ENCODE measurements around the gene SEC61A2. TPM values are rescaled to one million over a fixed set of nuclear protein-coding genes. Genes with fewer than 3 reads are reported as not detected.
A peak's percentile ranks its signal among the peaks of the same experiment; 100 is the strongest.

SEC61A2 gene
- 1 to 10 TPM; 4.8 to 5.5 TPM for total RNA-seq
- 10 to 100 TPM; 14.1 to 19.9 (median 15.9) TPM for polyA plus RNA-seq (ENCODE audit: insufficient read length in 6 of 6)
- long read RNA-seq, donor 1, partial matches to known transcripts: 40 of 87 reads
- long read RNA-seq, donor 1, other reads (novel, unspliced or antisense): 46 of 87 reads
- long read RNA-seq, donor 2, partial matches to known transcripts: 49 of 66 reads
- long read RNA-seq, donor 2, other reads (novel, unspliced or antisense): 15 of 66 reads
- long read RNA-seq, donor 3, partial matches to known transcripts: 39 of 89 reads
- long read RNA-seq, donor 3, other reads (novel, unspliced or antisense): 50 of 89 reads
- long read RNA-seq, donor 4, partial matches to known transcripts: 1 of 1 reads
- long read RNA-seq, donor 4, other reads (novel, unspliced or antisense): 0 of 1 reads
- long read RNA-seq, donor 5: 0 reads
- long read RNA-seq, donor 6, partial matches to known transcripts: 12 of 42 reads
- long read RNA-seq, donor 6, other reads (novel, unspliced or antisense): 30 of 42 reads
- long read RNA-seq, donor 7, partial matches to known transcripts: 5 of 32 reads
- long read RNA-seq, donor 7, other reads (novel, unspliced or antisense): 27 of 32 reads
- long read RNA-seq, donor 8, partial matches to known transcripts: 18 of 51 reads
- long read RNA-seq, donor 8, other reads (novel, unspliced or antisense): 31 of 51 reads
- long read RNA-seq, donor 9: 0 reads
- long read RNA-seq, donor 10: 0 reads
- long read RNA-seq, donor 11, transcript SEC61A2-201 (12 exons, 1,893 nt): major isoform, 8 of 103 reads
- long read RNA-seq, donor 11, partial matches to known transcripts: 95 of 103 reads
- long read RNA-seq, donor 11, other reads (novel, unspliced or antisense): 0 of 103 reads
- long read RNA-seq, donor 12, partial matches to known transcripts: 23 of 61 reads
- long read RNA-seq, donor 12, other reads (novel, unspliced or antisense): 37 of 61 reads

DNA sequence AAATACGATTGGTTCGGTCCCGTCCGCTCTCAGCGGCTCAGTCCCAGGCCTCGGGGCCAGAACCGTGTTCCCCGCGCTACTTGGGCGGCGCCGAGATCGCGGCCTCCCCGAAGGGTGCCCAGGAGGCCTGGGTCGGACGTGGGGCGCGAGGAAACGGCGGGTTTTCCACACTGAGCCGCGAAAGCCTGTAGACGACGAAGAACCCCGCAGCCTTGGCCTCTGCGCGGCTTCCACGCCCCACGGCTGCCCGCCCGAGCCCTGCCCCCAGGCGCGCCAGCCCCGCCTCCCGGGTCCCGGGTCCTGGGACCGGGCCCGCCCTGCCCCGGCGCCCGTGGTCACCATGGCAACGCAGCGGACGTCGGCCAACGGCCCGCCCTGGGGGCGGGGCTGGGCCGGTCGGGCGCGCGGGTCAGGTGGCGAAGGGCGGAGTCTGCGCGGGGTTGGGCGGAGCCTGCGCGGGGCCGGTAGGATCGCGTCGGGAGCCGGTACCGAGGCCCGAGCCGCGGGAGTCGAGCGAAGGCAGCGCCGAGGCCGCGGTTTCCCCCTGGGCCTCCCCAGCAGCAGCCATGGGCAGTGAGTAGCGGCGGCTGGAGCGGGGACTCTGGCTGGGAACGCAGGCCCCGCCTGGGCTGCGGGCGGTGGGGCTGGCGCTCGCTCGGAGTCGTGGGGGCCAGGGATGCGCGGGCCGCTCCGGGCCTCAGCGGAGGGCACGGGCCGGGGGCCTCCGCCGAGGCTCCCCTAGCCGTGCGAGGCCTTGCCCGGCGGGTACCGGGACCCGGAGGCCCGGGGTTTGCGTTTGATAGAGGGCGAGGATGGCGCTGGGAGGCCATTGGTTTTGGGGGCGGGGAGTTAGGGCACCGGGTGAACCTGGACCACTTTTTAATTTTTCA, at the start of gene SEC61A2:
SEC61A2 (plus strand) TSS at position 456 of the 890 bp plus-strand sequence; CDS start at position 567, 111 bp downstream.
- no peaks in the 10 kb centered on the region for H3K9me3 ChIP-seq
- H3K27ac ChIP-seq: peak within 1 kb of the TSS; percentile 89 to 95
- peaks cover 0 to 12% of the 10 kb centered on the region in 2 donors for H3K4me1 ChIP-seq
- peak; percentile 98 for ATAC-seq
- peak; percentile 91 to 100 (median 97) for DNase-seq
- H3K27me3 ChIP-seq: no peaks in the 10 kb centered on the region
- TF ChIP-seq, protein P1, sequence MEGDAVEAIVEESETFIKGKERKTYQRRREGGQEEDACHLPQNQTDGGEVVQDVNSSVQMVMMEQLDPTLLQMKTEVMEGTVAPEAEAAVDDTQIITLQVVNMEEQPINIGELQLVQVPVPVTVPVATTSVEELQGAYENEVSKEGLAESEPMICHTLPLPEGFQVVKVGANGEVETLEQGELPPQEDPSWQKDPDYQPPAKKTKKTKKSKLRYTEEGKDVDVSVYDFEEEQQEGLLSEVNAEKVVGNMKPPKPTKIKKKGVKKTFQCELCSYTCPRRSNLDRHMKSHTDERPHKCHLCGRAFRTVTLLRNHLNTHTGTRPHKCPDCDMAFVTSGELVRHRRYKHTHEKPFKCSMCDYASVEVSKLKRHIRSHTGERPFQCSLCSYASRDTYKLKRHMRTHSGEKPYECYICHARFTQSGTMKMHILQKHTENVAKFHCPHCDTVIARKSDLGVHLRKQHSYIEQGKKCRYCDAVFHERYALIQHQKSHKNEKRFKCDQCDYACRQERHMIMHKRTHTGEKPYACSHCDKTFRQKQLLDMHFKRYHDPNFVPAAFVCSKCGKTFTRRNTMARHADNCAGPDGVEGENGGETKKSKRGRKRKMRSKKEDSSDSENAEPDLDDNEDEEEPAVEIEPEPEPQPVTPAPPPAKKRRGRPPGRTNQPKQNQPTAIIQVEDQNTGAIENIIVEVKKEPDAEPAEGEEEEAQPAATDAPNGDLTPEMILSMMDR (IDR thresholded peaks at IDR 0.05): no peak
- intact Hi-C loops (cut with DNase I): no loop called here
- no peaks in the 10 kb centered on the region for H3K36me3 ChIP-seq
- peak within 1 kb of the TSS; percentile 92 to 99 for H3K4me3 ChIP-seq

DNA sequence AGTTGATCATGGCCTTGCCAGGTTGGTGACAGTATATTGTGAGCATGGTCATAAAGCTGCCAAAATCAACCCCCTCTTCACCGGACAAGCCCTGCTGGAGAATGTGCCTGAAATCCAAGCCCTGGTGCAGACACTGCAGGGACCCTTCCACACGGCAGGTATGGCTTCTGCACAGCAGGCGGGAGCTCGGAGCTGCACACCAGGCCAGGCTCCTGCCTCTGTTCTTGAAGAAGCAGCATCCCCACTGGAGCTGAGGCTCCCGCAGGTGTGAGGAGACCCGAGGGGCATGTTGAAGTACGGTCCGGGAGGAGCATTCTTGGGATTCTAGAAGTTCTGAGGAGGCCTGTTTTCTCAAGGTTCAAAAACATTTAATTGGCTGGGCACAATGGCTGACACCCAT, 48.0 kb upstream of the SEC61A2 start:
- intact Hi-C loops (cut with DNase I): no loop called here
- no peak overlapping the region for H3K27ac ChIP-seq

DNA sequence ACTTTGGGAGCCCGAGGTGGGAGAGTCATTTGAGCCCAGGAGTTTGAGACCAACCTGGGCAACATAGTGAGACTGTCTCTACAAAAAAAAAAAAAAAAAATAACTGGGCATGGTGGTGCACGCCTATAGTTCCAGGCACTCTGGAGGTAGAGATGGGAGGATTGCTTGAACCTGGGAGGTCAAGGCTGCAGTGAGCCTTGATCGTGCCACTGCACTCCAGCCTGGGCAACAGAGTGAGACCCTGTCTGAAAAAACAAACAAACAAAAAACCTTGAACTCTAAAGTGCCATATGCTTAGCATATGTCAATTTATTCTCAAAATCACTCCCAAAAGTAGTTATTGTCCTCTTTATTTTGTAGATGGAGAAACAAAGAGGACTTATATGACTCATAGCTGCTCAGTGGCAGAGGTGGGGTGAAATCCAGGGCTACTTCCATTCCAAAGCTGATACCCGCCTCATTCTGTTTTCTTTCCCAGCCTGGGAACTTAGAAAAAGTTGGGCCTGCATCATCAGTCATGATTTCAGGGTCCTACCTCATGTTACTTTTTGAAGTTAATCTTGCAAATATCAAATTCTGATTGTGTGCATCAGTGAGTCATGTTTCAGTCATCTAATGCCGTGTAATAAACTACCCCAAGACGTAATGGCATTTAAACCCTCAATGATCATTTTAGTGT, 47.5 kb upstream of the SEC61A2 start:
- Histone ChIP-seq H3K27me3 (no peaks in the 10 kb centered on the region), H3K9me3 (no peaks in the 10 kb centered on the region), H3K4me1 (no peaks in the 10 kb centered on the region), H3K4me3 (no peak overlapping the region), H3K36me3 (peaks cover 0 to 27% of the 10 kb centered on the region in 2 donors), H3K27ac (no peak overlapping the region)
- TF ChIP-seq, protein P1 (IDR thresholded peaks at IDR 0.05): no peak
- DNase-seq (no peak), ATAC-seq (no peak)
- intact Hi-C loops (cut with DNase I): no loop called here

More for the DNA sequence above, 48.0 kb upstream of the SEC61A2 start:
- Histone ChIP-seq H3K36me3 (peaks cover 0 to 22% of the 10 kb centered on the region in 2 donors), H3K4me1 (no peaks in the 10 kb centered on the region), H3K9me3 (no peaks in the 10 kb centered on the region), H3K27me3 (no peaks in the 10 kb centered on the region), H3K4me3 (no peak overlapping the region)
- ATAC-seq (no peak), DNase-seq (no peak)
- TF ChIP-seq, protein P1 (IDR thresholded peaks at IDR 0.05): no peak

DNA sequence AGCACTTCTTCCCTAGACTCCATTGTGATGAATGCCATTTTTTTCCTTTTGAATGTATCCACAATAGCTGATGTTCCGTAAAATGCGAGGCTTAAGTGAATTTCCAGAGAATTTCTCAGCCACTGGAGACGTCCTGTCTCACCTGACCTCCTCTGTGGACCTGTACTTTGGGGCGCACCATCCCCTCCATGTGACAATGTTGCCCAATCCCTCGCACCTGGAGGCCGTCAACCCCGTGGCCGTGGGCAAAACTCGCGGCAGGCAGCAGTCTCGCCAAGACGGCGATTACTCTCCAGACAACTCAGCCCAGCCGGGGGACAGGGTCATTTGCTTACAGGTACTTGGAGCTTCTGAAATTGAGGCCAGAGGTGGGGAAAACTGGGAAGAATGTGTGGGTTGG, 40.6 kb upstream of the SEC61A2 start:
- TF ChIP-seq, protein P1 (IDR thresholded peaks at IDR 0.05): no peak
- ATAC-seq (no peak), DNase-seq (no peak)
- Histone ChIP-seq H3K36me3 (peaks cover 0 to 83% of the 10 kb centered on the region in 2 donors), H3K4me3 (no peak overlapping the region), H3K27me3 (no peaks in the 10 kb centered on the region), H3K4me1 (no peaks in the 10 kb centered on the region), H3K9me3 (no peaks in the 10 kb centered on the region), H3K27ac (no peak overlapping the region)
- intact Hi-C loops (cut with DNase I): no loop called here
